Cerebellar nuclear complex (tissue), 1 donor: Measurements from ENCODE around the gene AHI1.
"Not testable (repeated sequence)": the region's sequence is repeated elsewhere in the genome, so short reads cannot be mapped to it uniquely, and the experiment has no call there.

ENCODE experiments used
- DNase-seq, 2 experiments: peaks; one replicate each; lab custom pipeline; 2025; lab: John Stamatoyannopoulos, UW

Gene AHI1

GRCh38 chr6:135390458-135390857 lies 107.1 kb downstream of the AHI1 start:
- no peak for DNase-seq

DNA sequence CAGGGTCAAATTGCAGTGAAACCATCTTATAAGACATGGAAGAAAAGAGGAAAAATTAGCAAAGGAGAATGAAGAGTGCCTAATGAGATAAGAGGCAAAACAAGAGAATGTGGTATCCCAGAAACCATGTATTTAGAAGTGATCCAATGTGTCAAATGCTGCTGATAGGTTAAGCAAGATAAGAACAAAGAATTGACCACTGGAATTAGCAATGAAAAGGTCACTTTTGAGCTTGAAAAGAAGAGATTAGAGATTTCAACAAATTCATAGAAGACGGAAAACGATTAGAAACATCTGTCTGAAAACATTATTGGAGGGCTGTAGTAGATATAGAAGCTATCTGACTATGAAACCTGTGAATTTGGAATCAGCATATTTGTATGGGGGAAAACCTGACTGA lies 112.2 kb downstream of the AHI1 start:
- no peak for DNase-seq

DNA sequence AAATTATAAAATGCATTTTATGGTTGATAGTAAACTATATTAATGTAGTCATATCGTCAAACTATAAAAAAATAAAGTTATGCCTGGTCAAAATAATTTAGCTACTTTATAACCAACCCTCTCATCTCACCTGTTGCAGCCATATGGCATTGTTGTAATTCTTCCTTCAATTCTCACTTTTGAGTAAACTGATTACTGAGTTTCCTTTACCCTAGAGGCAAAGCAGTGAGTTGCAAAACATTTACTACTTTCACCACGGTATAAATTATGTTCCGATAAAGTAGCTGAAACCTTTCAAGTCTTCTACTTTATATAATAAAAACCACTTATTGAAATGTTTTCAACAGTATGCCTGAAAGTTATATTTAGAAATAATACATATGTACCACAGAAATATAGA lies 113.8 kb downstream of the AHI1 start:
- DNase-seq = no peak

GRCh38 chr6:135383301-135383700 lies 114.2 kb downstream of the AHI1 start:
- DNase-seq = no peak

- no peak for DNase-seq
Measured at GRCh38 chr6:135382182-135382628, 115.3 kb downstream of the AHI1 start.

DNA sequence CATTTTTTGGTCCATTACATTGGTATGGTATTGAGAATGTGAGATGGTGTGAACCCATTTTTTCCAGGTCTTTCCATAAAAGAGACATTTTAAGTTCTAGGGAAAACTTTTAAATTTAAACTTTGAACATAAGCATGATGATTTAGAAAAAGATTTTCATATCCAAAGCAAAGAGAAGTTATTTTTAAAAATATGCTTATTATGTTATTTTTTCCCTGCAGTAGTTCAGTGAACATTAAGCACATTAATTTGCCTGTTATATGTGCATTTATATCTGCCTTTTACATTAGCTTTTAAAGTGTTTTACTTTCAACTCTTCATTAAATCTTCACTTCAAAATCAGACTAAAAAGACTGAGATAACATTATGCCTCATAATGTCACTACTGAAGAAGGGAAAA lies 116.7 kb downstream of the AHI1 start:
- no peak for DNase-seq

DNA sequence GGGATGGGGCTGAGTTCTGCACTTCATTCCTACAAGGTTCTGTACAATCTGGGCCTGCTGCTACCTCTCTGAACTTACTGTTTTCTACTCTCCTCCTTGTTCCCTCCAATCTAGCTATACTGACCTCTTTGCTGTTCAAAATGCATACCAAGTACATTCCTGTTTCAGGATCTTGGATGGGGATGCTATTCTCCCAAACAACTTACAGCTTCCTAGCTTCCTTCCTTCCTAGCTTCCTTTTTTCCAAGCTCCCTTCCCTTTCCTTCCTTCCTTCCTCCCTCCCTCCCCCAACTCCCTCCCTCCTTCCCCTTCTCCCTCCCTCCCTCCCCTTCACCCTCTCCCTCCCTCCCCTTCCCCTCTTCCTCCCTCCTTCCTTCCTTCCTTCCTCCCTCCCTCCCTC lies 117.9 kb downstream of the AHI1 start:
- DNase-seq = no peak

DNA sequence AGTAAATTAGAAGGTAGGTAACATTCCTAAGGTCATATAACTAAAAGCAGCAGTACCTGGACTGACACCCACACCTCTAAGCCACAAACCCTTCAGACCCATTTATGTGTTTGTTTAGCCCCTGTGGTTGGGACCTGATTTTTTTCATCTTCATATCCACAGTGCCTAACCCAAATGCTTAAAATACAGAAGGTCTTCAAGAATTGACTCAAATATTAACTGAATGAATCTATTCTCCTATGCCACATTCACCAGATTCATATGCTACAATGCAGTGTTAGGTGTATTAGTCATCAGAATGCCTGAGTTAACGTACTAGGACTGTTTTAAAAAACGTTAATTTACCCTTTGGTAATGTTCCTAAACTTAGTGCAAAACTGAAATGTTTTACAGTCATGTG lies 124.8 kb downstream of the AHI1 start:
- no peak for DNase-seq

GRCh38 chr6:135363622-135364021 lies 133.9 kb downstream of the AHI1 start:
- not testable (repeated sequence) for DNase-seq

DNA sequence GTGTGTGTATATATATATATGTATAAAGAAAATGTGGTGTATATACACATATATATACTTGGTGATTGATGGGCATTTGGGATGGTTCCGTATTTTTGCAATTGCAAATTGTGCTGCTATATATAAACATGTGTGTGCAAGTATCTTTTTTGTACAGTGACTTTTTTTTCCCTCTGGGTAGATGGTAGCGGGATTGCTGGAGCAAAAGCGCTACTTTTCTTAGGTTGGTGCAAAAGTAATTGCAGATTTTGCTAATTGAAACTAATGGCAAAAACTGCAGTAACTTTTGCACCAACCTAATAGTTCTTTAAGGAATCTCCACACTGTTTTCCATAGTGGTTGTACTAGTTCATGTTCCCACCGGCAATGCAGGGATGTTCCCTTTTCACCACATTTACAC lies 135.4 kb downstream of the AHI1 start:
- no peak for DNase-seq

DNA sequence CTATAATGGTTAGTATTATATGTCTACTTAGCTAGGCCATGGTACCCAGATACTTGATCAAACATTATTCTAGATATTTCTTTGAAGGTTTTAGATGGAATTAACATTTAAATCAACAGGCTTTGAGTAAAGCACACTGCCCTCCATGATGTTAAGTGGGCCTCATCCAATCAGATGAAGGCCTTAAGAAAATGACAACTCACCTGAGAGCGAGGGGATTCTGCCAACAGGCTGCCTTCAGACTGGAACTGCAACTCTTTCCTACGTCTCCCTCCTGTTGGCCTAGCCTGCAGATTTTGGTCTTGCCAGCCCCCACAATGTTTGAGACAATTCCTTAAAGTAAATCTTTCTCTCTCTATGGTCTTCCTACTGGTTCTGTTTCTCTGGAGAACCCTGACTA lies 137.3 kb downstream of the AHI1 start:
- no peak for DNase-seq

DNA sequence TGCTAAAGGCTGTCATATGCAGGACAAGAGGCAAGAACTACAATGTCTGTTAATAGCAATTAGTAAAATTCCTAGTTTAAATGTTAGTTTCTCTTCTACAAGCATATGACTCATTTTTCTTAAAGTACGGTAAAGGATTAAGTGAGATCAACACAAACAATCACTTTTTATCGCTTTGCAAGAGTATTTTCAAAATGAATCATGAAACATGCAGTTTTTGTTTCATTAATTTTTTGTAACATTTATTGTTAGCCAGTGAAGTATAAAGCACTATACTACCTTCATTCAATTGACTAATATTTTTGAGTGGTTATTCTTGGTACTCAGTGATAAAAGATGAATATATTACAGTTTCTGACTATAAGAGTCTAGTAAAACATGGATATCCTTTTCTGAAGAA lies 138.6 kb downstream of the AHI1 start:
- DNase-seq = no peak

GRCh38 chr6:135358251-135358821 lies 139.2 kb downstream of the AHI1 start:
- no peak for DNase-seq

DNA sequence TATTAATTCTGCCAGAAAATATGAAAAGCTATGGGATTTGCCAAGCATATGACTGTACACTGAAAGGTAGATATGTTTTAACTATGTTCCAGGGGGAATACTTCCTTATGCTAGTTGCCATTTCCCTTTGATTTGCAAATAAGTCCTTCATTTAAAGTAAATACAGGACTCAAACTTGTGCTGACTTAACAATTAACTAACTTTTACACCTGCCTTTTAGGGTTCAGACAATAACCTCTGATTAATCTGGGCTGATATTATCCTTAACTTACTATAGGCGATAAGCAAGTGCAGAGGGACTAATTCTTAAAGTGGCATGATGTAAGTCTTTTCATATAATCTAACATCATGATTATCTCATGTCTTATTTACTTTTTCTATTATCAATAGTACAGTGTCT lies 143.1 kb downstream of the AHI1 start:
- DNase-seq = no peak

- no peak for DNase-seq
Measured at GRCh38 chr6:135353113-135353512, 144.4 kb downstream of the AHI1 start.

GRCh38 chr6:135351635-135352034 lies 145.9 kb downstream of the AHI1 start:
- DNase-seq = no peak

GRCh38 chr6:135347887-135348286 lies 149.7 kb downstream of the AHI1 start:
- no peak for DNase-seq

- DNase-seq = no peak
Measured at GRCh38 chr6:135346747-135347146, 150.8 kb downstream of the AHI1 start.

DNA sequence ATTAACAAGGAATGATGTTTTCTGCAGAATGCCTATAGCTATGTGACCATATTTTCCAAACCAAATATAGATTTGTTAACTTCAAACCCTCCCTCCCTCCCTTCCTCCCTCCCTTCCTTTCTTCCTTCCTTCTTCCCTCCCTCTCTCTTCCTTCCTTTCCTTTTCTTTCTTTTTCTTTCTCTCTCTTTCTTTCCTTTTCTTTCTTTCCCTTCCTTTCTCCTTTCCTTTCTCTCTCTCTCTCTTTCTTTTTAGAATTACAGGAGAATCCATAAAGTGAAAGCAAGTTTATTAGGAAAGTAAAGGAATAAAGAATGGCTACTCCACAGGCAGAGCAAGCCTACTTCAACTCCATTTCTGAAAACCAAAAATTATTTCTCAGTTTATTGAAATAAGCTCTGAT lies 153.0 kb downstream of the AHI1 start:
- DNase-seq = no peak

- DNase-seq = not testable (repeated sequence)
Measured at GRCh38 chr6:135339920-135340319, 157.6 kb downstream of the AHI1 start.

DNA sequence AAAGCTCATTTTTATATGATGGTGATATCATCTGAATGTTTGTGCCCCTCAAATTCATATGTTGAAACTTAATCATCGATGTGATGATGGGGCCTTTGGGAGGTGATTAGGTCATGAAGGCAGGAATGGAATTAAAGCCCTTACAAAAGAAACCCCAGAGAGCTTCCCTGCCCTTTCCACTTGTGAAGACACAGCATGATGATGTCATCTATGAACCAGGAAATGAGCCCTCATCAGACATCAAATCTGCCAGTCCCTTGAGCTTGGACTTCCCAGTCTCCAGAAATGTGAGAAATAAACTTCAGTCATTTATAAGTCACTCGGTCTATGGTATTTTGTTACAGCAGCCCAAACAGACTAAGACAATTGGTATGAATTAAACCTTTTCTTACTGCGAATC lies 163.4 kb downstream of the AHI1 start:
- DNase-seq = no peak

- no peak for DNase-seq
Measured at GRCh38 chr6:135331002-135331401, 166.5 kb downstream of the AHI1 start.

DNA sequence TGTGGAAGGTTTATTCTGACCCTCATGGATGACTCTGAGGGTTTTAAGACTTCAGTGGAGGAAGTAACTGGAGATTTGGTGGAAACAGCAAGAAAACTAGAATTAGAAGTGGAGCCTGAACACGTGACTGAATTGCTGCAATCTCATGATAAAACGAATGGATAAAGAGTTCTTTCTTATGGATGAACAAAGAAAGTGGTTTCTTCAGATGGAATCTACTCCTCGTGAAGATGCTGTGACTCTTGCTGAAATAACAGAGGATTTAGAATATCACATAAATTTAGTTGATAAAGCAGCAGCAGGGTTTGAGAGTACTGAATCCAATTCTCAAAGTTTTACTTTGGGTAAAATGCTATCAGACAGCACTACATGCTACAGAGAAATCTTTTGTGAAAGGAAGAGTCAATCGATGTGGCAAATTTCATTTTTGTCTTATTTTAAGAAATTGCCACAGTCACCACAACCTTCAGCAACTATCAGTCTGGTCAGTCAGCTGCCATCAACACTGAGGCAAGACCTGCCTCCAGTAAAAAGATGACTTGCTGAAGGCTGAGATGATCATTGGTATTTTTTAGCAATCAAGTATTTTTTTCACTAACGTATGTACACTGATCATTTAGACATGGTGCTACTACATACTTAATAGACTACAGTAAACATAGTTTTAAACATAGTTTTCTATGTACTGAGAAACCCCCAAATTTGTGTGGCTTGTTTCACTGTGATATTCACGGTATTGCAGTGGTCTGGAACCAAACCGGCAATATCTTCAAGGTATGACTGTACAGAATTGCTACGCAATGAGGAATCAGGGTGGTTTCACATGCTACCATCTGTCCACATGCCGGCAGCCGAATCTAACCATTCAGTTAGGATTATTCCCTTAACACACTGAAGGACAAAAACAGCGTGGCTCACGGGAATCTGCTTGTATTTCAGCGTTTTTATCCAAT lies 167.4 kb downstream of the AHI1 start:
- DNase-seq = no peak

DNA sequence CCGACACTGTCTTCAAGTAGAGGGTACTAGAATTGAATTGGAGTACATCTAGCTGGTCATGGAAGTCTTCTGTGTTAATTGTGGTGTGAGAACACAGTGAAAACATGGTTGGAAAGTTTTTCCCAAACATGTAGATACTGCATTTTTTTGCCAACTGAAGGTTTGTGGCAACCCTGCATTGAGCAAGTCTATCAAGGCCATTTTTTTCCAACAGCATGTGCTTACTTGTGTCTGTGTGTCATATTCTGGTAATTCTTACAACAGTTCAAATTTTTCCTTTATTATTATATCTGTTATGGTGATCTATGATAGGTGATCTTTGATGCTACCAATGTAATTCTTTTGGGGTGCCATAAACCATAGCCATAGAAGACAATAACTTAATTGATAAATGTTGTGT lies 169.4 kb downstream of the AHI1 start:
- DNase-seq = no peak
